ENCODE measurements around the gene PIAS4.

DNA sequence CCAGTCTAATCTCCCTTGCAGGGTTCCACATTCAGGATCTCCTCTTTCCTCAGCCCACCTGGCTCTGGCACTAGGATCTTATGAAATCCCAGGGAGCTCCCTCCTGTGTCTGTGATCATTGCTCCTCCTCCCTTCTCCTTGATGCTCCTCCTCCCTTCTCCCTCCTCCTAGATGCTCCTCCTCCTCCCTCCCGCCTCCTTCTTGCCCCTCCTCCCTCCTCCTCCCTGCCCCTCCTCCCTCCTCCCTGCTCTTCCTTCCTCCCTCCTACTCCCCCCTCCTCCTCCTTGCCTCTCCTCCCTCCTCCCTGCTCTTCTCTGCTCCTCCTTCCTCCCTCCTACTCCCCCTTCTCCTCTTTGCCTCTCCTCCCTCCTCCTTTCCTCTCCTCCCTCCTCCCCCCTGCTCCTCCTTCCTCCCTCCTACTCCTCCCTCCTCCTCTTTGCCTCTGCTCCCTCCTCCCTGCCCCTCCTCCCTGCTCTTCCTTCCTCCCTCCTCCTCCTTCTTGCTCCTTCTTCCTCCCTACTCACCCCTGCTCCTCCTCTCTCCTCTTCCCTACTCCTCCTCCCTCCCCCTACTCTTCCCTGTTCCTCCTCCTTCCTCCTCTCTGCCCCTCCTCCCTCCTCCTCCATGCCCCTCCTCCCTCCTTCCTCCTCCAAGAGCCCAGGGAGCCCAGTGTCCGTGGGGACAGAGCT lies 74.0 kb downstream of the PIAS4 start:
- TF ChIP-seq, protein P1, sequence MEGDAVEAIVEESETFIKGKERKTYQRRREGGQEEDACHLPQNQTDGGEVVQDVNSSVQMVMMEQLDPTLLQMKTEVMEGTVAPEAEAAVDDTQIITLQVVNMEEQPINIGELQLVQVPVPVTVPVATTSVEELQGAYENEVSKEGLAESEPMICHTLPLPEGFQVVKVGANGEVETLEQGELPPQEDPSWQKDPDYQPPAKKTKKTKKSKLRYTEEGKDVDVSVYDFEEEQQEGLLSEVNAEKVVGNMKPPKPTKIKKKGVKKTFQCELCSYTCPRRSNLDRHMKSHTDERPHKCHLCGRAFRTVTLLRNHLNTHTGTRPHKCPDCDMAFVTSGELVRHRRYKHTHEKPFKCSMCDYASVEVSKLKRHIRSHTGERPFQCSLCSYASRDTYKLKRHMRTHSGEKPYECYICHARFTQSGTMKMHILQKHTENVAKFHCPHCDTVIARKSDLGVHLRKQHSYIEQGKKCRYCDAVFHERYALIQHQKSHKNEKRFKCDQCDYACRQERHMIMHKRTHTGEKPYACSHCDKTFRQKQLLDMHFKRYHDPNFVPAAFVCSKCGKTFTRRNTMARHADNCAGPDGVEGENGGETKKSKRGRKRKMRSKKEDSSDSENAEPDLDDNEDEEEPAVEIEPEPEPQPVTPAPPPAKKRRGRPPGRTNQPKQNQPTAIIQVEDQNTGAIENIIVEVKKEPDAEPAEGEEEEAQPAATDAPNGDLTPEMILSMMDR (IDR thresholded peaks at IDR 0.05), result no peak
- TF ChIP-seq POLR2AphosphoS5 (IDR thresholded peaks at IDR 0.05), result no peak
